Stimulated activated CD4-positive, alpha-beta T cell treated with anti-CD3 and anti-CD28 coated beads, Interleukin-2, amount 100 ng/mL, for 4 hours (primary cell): ENCODE results near the gene MBD3L2B.
"Not testable (repeated sequence)": the region's sequence is repeated elsewhere in the genome, so short reads cannot be mapped to it uniquely, and the experiment has no call there.

ENCODE experiments used
- DNase-seq: peaks from one replicate; pipeline ENCODE4 v3.0.0-alpha.2; 2020; ENCODE audit warnings: low read depth

MBD3L2B gene

DNA sequence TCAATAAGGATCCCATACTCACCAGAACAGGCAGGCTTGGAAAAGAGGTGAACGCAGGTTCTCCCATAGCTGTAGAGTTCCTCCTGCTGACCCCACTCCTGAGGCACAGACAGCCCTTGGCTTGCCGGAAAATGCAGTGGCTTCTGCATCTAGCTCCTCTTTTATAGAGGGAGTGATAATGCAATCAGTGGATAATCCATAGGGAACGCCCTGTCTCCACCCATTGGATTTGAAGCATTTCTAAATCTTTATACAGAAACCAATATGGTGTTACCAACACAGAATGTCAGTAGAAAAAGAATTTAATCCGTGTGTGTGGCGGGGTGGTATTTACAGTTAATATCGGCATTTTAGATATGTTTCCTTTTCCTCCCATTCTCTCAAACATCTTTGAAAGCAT, at the start of gene MBD3L2B:
MBD3L2B (minus strand) TSS at position 101 of the 400 bp plus-strand sequence; CDS start at position 67, 34 bp downstream.
- DNase-seq = not testable (repeated sequence)

DNA sequence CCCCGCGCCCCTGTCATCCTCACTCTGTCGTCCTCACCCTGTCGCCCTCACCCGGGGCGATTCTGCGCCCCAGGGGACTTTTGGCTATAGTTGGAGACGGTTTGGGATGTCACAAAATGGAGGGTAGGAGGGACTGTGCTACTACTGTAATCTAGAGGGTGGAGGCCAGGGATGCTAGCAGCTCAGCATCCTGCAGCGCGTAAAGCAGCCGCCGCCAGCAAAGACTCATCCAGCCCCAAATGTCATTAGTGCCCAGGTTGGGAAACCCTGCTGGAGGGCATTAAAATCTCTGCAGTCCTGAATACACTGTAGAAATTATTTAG, 48.6 kb upstream of the MBD3L2B start:
- DNase-seq = no peak

DNA sequence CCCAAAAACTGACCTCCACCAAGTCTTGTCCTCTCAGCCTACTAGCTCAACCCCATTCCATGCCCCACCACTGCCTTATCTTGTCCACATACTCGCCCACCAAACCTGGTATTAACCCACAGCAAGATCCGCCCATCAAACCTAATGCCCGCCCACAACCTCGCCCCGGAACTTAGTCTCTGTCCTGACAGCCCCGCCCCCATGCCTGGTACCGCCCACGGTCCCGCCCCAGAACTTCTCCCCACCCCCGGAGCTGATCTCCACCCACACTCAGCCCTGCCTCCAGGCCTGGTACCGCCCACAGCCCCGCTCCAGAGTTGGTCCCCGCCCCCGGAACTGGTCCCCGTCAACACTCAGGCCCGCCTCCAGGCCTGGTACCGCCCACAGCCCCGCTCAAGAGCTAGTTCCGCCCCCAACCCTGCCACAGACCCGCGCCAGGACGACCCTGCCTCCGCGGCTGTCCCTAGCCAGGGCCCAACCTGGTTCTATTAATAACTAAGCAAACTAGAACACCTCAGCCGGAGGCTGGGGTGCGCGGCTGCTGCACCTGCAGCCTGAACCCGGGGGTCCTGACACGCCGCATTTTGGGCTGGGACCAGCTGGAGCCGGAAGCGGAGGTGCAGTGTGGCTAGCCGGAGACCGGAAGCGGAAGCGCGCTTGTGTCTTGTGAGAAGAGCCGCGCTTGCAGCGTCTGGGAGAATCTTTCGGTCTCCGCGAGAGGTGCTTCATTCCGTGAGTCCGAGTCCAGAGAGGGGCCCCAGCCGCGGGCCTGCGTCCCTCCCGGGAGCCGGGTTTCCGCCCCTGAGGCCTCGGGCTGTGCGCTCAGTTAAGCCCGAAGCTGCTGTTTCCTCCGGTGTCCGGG, 48.0 kb upstream of the MBD3L2B start, which contains the start of gene ZNF557:
ZNF557 (plus strand) TSS at position 662 of the 862 bp plus-strand sequence. CDS start 5,372 bp downstream, outside the sequence.
- DNase-seq = peak; percentile 99

DNA sequence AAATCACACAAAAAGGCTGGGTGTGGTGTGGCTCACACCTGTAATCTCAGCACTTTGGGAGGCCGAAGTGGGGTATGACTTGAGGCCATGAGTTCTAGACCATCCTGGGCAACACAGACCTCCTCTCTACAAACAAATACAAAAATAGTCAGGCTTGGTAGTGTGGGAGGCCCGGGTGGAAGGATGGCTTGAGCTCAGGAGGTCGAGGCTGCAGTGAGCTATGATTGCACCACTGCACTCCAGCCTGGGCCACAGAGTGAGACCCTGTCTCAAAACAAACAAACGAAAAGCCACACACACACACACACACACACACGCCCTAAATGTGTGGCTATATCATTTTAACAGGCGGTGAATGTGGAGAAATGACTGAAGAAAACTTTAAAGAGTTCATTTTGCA, 47.4 kb upstream of the MBD3L2B start:
- no peak for DNase-seq

DNA sequence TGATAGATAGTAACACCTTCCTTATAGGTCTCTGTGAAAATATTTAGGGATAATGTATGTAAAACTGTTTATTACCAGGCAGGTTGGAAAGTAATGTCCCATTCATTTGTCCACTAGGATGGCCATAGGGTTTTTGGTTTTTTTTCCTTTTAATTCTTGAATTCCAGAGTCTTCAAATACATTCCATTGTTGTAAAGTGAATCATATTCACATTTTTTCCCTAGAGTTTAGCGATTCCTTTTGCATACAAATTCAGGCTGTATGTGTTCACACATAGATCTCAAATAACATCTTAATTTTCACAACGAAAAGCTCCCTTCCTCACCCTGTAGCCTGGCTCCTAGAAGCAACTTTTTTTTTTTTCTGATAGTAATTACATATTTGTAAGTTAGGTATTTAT, 46.5 kb upstream of the MBD3L2B start:
- no peak for DNase-seq

DNA sequence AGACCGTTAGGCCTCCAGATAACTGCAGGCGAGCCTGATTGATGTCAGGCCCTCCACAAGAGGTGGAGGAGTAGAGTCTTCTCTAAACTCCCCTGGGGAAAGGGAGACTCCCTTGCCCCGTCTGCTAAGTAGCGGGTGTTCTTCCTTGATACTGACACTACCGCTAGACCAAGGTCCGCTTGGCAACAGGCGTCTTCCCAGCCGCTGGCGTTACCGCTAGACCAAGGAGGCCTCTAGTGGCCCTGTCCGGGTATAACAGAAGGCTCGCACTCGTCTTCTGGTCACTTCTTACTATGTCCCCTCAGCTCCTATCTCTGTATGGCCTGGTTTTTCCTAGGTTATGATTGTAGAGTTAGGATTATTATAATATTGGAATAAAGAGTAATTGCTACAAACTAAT, 45.9 kb upstream of the MBD3L2B start:
- not testable (repeated sequence) for DNase-seq

DNA sequence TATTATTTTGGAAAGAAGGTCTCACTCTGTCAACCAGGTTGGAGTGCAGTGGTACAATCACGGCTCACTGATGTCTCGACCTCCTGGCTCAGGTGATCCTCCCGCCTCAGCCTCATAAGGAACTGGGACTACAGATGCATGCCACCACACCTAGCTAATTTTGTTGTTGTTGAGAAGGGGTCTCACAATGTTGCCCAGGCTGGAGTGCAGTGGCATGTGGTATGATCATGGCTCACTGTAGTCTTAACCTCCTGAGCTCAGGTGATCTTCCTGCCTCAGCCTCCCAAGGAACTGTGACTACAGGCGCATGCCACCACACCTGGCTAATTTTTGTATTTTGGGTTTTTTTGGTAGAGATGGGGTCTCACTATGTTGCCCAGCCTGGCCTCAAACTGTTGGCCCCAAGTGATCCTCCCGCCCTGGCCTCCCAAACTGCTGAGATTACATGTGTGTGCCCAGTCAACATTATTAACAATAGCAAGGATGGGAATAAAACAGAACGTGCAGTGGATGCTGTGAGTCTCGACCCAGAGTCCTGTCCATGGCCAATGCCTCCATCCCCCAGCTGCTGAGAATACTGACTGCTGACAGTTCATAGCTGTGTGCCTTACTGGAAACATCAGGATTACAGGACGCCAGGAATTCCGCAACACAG, 42.7 kb upstream of the MBD3L2B start:
- DNase-seq = no peak

DNA sequence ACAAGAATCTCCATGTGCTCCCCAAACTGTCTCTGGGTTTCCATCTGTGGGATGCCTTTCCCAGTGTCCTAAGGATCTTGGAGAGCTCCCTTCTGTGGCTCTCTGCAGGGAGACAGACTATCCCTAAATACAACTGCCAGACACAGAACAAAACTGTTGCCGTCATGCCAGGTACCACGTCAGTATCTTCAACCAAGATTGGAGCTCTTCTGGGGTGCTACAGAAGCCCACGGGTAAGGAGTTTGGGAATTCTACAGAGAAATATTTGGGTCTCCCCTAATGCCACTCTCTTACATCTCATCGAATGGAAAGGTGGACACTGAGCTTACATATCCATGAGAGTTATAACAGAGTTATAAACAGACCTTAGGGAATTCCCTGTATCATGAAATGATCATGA, 42.1 kb upstream of the MBD3L2B start:
- DNase-seq = no peak

DNA sequence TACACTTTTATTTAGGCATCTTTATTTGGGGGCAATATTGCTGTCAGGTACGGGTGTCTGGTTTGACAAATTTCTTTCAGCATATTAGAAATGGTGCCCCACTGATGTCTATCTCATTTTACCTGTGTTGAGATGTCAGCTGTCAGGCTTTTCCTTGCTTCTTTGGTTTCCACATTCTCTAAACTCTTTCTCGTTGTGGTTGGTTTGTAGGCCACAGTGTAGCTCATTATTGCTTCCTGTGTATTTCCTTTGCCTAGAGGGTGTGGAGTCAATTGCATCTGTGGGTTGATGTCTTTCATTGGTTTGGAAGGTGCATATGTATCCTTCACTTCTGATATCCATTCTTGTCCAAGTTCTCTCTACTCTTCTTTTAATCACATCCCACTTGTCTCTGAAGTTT, 38.7 kb upstream of the MBD3L2B start:
- not testable (repeated sequence) for DNase-seq

DNA sequence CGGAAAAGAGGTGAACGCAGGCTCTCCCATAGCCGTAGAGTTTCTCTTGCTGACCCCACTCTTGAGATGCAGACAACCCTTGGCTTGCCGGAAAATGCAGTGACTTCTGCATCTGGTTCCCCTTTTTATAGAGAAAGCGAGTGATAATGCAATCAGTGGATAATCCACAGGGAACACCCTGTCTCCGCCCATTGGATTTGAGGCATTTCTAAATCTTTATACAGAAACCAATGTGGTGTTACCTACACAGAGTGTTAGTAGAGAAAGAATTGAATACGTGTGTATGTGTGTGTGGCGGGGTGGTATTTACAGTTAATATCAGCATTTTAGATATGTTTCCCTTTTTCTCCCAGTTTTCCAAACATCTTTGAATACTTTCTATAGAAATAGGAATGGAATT, 37.3 kb upstream of the MBD3L2B start, which contains the start of gene MBD3L3:
MBD3L3 (minus strand) TSS at position 101 of the 400 bp plus-strand sequence; CDS start at position 30, 71 bp downstream.
- DNase-seq = not testable (repeated sequence)

DNA sequence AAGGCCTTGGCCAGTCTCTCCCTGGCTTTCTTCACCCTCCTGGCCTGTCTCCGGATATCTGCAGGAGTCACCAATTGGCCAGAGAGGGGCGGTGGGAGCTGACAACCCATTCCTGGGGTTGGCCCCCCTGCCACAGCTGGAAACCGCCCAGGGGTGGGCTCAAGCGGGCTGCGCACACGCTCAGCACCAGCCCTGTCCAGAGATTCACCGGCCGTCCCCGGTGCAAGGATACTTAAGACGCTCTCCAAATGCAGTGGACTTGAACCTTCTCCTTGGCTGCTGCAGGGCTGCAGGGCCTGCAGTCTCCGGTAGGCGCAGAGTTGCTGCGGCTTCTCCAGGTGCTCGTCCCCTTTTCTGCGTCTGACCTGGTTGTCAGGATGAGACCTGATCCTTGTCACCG, 35.1 kb upstream of the MBD3L2B start:
- DNase-seq = not testable (repeated sequence)

DNA sequence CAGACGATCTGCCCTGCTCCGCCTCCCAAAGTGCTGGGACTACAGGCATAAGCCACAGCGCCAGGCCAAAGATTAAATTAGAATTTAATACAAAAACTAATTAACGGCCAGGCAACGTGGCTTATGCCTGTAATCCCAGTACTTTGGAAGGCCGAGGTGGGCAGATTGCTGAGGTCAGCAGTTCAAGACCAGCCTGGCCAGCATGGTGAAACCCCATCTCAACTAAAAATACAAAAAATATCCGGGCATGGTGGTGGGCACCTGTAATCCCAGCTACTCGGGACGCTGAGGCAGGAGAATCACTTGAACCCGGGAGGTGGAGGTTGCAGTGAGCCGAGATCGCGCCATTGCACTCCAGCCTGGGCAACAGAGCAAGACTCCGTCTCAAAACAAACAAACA, 34.4 kb upstream of the MBD3L2B start:
- not testable (repeated sequence) for DNase-seq

DNA sequence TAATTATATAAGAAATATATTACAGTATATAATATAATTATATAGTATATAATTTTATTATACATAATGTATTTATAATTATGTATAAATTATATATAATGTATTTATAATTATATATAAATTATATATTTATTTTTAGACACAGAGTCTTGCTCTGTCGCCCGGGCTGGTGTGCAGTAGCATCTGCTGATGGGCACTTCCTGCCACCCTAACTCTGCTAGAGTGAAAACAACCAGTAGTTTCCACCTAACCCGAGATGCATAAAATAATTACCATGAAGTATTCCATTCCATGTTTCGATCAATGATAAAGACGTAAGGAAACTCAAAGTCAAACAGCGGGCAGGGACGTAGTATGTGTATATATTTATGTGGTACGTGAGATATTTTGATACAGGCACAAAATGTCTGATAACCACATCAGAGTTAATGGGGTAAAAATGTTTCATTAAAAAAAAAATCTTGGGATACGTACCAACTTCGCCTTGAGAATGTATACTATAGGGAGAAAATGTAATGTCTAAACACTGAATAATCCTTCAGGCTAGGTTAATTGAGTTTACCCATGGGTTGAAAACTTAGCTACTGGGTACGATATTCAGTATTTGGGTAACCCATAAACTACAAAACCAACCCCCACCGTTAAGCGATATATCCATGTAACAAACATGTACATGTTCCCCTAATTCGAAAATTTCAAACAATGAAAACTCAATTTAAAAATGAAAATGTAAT, 33.6 kb upstream of the MBD3L2B start:
- not testable (repeated sequence) for DNase-seq

DNA sequence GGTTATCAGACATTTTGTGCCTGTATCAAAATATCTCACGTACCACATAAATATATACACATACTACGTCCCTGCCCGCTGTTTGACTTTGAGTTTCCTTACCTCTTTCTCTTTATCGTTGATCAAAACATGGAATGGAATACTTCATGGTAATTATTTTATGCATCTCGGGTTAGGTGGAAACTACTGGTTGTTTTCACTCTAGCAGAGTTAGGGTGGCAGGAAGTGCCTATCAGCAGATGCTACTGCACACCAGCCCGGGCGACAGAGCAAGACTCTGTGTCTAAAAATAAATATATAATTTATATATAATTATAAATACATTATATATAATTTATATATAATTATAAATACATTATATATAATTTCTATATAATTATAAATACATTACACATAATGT, 31.7 kb upstream of the MBD3L2B start:
- DNase-seq = not testable (repeated sequence)

DNA sequence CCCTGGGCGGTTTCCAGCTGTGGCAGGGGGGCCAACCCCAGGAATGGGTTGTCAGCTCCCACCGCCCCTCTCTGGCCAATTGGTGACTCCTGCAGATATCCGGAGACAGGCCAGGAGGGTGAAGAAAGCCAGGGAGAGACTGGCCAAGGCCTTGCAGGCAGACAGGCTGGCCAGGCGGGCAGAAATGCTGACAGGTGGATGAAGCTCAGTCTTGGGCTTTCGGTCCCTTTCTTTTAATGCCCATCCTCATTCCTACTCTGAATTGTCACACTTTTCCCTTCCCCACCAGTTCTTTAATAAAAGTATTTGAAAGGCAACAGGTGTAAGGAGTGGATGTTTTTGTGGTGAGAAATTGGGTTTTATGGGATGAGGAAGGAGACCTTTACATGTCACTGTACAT, 30.2 kb upstream of the MBD3L2B start:
- DNase-seq = not testable (repeated sequence)

DNA sequence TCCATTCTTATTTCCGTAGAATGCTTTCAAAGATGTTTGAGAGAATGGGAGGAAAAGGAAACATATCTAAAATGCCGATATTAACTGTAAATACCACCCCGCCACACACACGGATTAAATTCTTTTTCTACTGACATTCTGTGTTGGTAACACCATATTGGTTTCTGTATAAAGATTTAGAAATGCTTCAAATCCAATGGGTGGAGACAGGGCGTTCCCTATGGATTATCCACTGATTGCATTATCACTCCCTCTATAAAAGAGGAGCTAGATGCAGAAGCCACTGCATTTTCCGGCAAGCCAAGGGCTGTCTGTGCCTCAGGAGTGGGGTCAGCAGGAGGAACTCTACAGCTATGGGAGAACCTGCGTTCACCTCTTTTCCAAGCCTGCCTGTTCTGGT, 27.8 kb upstream of the MBD3L2B start, which contains the start of gene MBD3L2:
MBD3L2 (plus strand) TSS at position 301 of the 400 bp plus-strand sequence; CDS start at position 354, 53 bp downstream.
- DNase-seq = not testable (repeated sequence)

DNA sequence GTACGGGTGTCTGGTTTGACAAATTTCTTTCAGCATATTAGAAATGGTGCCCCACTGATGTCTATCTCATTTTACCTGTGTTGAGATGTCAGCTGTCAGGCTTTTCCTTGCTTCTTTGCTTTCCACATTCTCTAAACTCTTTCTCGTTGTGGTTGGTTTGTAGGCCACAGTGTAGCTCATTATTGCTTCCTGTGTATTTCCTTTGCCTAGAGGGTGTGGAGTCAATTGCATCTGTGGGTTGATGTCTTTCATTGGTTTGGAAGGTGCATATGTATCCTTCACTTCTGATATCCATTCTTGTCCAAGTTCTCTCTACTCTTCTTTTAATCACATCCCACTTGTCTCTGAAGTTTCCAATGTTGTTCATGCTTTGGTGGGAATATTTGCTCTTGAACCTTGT, 20.3 kb upstream of the MBD3L2B start:
- DNase-seq = not testable (repeated sequence)

DNA sequence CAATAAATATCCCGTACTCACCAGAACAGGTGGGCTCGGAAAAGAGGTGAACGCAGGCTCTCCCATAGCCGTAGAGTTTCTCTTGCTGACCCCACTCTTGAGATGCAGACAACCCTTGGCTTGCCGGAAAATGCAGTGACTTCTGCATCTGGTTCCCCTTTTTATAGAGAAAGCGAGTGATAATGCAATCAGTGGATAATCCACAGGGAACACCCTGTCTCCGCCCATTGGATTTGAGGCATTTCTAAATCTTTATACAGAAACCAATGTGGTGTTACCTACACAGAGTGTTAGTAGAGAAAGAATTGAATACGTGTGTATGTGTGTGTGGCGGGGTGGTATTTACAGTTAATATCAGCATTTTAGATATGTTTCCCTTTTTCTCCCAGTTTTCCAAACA, 18.8 kb upstream of the MBD3L2B start, which contains the start of gene MBD3L4:
MBD3L4 (minus strand) TSS at position 101 of the 400 bp plus-strand sequence; CDS start at position 66, 35 bp downstream.
- not testable (repeated sequence) for DNase-seq

DNA sequence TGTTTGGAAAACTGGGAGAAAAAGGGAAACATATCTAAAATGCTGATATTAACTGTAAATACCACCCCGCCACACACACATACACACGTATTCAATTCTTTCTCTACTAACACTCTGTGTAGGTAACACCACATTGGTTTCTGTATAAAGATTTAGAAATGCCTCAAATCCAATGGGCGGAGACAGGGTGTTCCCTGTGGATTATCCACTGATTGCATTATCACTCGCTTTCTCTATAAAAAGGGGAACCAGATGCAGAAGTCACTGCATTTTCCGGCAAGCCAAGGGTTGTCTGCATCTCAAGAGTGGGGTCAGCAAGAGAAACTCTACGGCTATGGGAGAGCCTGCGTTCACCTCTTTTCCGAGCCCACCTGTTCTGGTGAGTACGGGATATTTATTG, 9.0 kb upstream of the MBD3L2B start, which contains the start of gene MBD3L5:
MBD3L5 (plus strand) TSS at position 301 of the 400 bp plus-strand sequence; CDS start at position 335, 34 bp downstream.
- DNase-seq = not testable (repeated sequence)

DNA sequence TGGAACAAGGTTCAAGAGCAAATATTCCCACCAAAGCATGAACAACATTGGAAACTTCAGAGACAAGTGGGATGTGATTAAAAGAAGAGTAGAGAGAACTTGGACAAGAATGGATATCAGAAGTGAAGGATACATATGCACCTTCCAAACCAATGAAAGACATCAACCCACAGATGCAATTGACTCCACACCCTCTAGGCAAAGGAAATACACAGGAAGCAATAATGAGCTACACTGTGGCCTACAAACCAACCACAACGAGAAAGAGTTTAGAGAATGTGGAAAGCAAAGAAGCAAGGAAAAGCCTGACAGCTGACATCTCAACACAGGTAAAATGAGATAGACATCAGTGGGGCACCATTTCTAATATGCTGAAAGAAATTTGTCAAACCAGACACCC, 7.6 kb upstream of the MBD3L2B start:
- DNase-seq = not testable (repeated sequence)

DNA sequence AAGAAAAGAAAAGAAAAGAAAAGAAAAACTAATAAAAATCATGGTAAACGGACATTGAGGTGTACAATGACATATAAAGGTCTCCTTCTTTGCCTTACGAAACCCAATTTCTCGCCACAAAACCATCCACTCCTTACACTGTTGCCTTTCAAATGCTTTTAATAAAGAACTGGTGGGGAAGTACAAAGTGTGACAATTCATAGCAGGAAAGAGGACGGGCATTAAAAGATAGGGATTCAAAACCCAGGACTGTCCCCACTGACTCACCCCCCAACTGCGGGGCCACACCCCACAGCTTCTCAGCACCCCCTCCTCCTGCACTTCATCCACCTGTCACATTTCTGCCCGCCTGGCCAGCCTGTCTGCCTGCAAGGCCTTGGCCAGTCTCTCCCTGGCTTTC, 2.4 kb downstream of the MBD3L2B start:
- DNase-seq = no peak

DNA sequence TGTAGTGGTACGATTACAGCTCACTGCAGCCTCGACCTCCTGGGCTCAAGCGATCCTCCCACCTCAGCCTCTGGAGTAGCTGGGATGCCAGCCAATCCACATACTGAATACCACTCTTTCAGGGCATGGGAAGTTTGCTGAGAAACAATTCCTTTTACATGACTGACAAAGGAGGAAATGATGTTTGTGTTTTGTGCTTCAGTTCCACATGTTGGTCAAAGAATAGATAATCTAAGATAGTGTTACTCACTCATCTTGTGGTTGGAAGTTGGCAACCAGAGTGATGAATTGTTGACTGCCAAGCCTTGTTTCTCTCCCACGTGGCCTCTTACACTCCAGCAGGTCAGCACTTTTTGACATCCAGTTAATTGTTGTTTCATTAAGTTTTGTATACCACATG, 7.6 kb downstream of the MBD3L2B start:
- no peak for DNase-seq
